Liver (tissue), 9 donors: ENCODE results near the gene DNAJA3. TPM values are rescaled to one million over a fixed set of nuclear protein-coding genes. Genes with fewer than 3 reads are reported as not detected.

Source experiments
- DNase-seq: peaks from one replicate; pipeline ENCODE4 v3.0.0-alpha.2; 2017; ENCODE audit warnings: low spot score
- H3K27ac ChIP-seq, 2 donors: one replicate each; pipeline ENCODE4 v1.7.0; 2013; ENCODE audit warnings: inconsistent platforms in 2 of 2, low read length in 2 of 2, control low read depth in 1 of 2, low read depth in 1 of 2, mild to moderate bottlenecking in 1 of 2
- H3K27me3 ChIP-seq, 4 donors: one replicate each; pipeline versions ENCODE4 v1.6.1 to v1.7.0; 2013; ENCODE audit warnings: low read length in 3 of 4, inconsistent platforms in 1 of 4, mild to moderate bottlenecking in 1 of 4, moderate library complexity in 1 of 4; ENCODE audit not compliant: control insufficient read depth in 4 of 4, insufficient read depth in 4 of 4
- H3K36me3 ChIP-seq, 4 donors: one replicate each; pipeline versions ENCODE4 v1.6.1 to v1.7.0; 2013; ENCODE audit warnings: low read length in 3 of 4, mild to moderate bottlenecking in 3 of 4, low read depth in 1 of 4, moderate library complexity in 1 of 4; ENCODE audit not compliant: control insufficient read depth in 4 of 4, insufficient read depth in 3 of 4
- H3K4me1 ChIP-seq, 4 donors: one replicate each; pipeline versions ENCODE4 v1.6.1 to v1.7.0; 2013; ENCODE audit warnings: low read length in 3 of 4, mild to moderate bottlenecking in 3 of 4, moderate library complexity in 1 of 4; ENCODE audit not compliant: control insufficient read depth in 4 of 4, insufficient read depth in 4 of 4
- H3K4me3 ChIP-seq, 3 donors: one replicate each; pipeline versions ENCODE4 v1.6.1 to v1.7.0; 2013; ENCODE audit warnings: low read length in 3 of 3, control low read depth in 1 of 3, low read depth in 1 of 3, mild to moderate bottlenecking in 1 of 3
- H3K9ac ChIP-seq, 2 donors: one replicate each; pipeline ENCODE4 v1.7.0; 2013; ENCODE audit warnings: low read length in 2 of 2, mild to moderate bottlenecking in 2 of 2, moderate library complexity in 2 of 2, control low read depth in 1 of 2, low read depth in 1 of 2
- H3K9me3 ChIP-seq, 4 donors: one replicate each; pipeline versions ENCODE4 v1.6.1 to v1.7.0; 2013; ENCODE audit warnings: low read length in 3 of 4; ENCODE audit not compliant: control insufficient read depth in 4 of 4
- FOXA2 ChIP-seq: IDR thresholded peaks from 2 replicates; pipeline ENCODE4 v1.6.1; 2016; ENCODE audit warnings: antibody characterized with exemption
- GABPA ChIP-seq, 2 donors: IDR thresholded peaks in 1 of 2; conservative IDR thresholded peaks in 1 of 2; 2 replicates each; pipeline ENCODE4 v1.6.1; 2016; ENCODE audit warnings: antibody characterized with exemption in 2 of 2, mild to moderate bottlenecking in 1 of 2, moderate library complexity in 1 of 2
- HNF4G ChIP-seq: IDR thresholded peaks from 2 replicates; pipeline ENCODE4 v1.6.1; 2016; ENCODE audit warnings: antibody characterized with exemption
- MAX ChIP-seq: IDR thresholded peaks from 2 replicates; pipeline ENCODE4 v1.6.1; 2016; ENCODE audit warnings: antibody characterized with exemption
- NR2F2 ChIP-seq: IDR thresholded peaks from 2 replicates; pipeline ENCODE4 v1.6.1; 2016; ENCODE audit warnings: antibody characterized with exemption
- RAD21 ChIP-seq, 2 donors: IDR thresholded peaks; 2 replicates each; pipeline ENCODE4 v1.6.1; 2016; ENCODE audit warnings: antibody characterized with exemption in 2 of 2, mild to moderate bottlenecking in 2 of 2
- REST ChIP-seq: IDR thresholded peaks from 2 replicates; pipeline ENCODE4 v1.6.1; 2016; ENCODE audit warnings: antibody characterized with exemption, mild to moderate bottlenecking
- RXRA ChIP-seq, 2 donors: IDR thresholded peaks; 2 replicates each; pipeline ENCODE4 v1.6.1; 2017 to 2018; ENCODE audit warnings: antibody characterized with exemption in 2 of 2, mild to moderate bottlenecking in 1 of 2
- SP1 ChIP-seq: IDR thresholded peaks from 2 replicates; pipeline ENCODE4 v1.6.1; 2018; ENCODE audit warnings: antibody characterized with exemption, mild to moderate bottlenecking
- TAF1 ChIP-seq: conservative IDR thresholded peaks from 2 replicates; pipeline ENCODE4 v1.6.1; 2016; ENCODE audit warnings: antibody characterized with exemption, mild to moderate bottlenecking
- YY1 ChIP-seq: IDR thresholded peaks from 2 replicates; pipeline ENCODE4 v1.6.1; 2016; ENCODE audit warnings: antibody characterized with exemption, mild to moderate bottlenecking
- ZBTB33 ChIP-seq: IDR thresholded peaks from 2 replicates; pipeline ENCODE4 v1.6.1; 2016; ENCODE audit warnings: antibody characterized with exemption
- WGBS: extraction: QIAGEN DNeasy Blood & Tissue Kit; methylation state at CpG from one replicate; pipeline ENCODE4 v1.1.7; 2013; 5-methylcytosine and 5-hydroxymethylcytosine counted together
- polyA plus RNA-seq, 2 donors: library from polyadenylated mRNA; stranded (reverse) in 1 of 2; unstranded in 1 of 2; fragments of 200-250 nt in 1 of 2; fragments of >200 nt in 1 of 2; fragmentation: Nextera tagmentation in 1 of 2; extraction: Ambion mirVana in 1 of 2; gene quantifications; one replicate each; pipeline versions ENCODE4 v1.2.1 to v1.2.3, GENCODE V29; 2013 to 2015
- total RNA-seq, 2 donors: library from RNA; depleted of rRNA; stranded (reverse); fragments of >200 nt; gene quantifications; one replicate each; pipeline ENCODE4 v1.2.3, GENCODE V29; 2014
- donor health status: healthy.
- donor health status: healthy.
- donor health status: healthy.
- donor health status: healthy.
- donor health status: healthy.

Gene DNAJA3
- total and polyA plus RNA-seq, 4 donors: 39.6 to 86.3 (median 65.6) TPM

- Histone ChIP-seq H3K4me3 (no peak overlapping the region), H3K9ac (no peak overlapping the region), H3K9me3 (no peaks in the 10 kb centered on the region), H3K4me1 (no peaks in the 10 kb centered on the region), H3K27ac (no peak overlapping the region), H3K27me3 (no peaks in the 10 kb centered on the region), H3K36me3 (peaks cover 0 to 8% (median 2%) of the 10 kb centered on the region in 4 donors)
- 79% methylated on average over 9 of the region's 9 CpGs for WGBS
- TF ChIP-seq RAD21 (IDR thresholded peaks at IDR 0.05): no peak
- DNase-seq: no peak
Measured at GRCh38 chr16:4395055-4395726, 30.5 kb upstream of the DNAJA3 start.

GRCh38 chr16:4399001-4399730 is 26.5 kb upstream of the DNAJA3 start:
- Histone ChIP-seq H3K27ac (no peak overlapping the region), H3K9me3 (no peaks in the 10 kb centered on the region), H3K4me1 (peaks cover 0 to 6% (median 0%) of the 10 kb centered on the region in 4 donors), H3K9ac (no peak overlapping the region), H3K36me3 (peaks cover 0 to 11% (median 0%) of the 10 kb centered on the region in 4 donors), H3K27me3 (no peaks in the 10 kb centered on the region), H3K4me3 (no peak overlapping the region)
- DNase-seq: no peak
- TF ChIP-seq RXRA (IDR thresholded peaks at IDR 0.05) (no peak), ZBTB33 (no peak), SP1 (no peak), YY1 (no peak), FOXA2 (no peak), MAX (no peak), HNF4G (no peak), GABPA (IDR thresholded peaks at IDR 0.05 in 1 of 2, conservative IDR thresholded peaks at IDR 0.05 in 1 of 2) (no peak), RAD21 (IDR thresholded peaks at IDR 0.05) (no peak), REST (no peak), TAF1 (no peak), NR2F2 (no peak)
- WGBS: 92% methylated on average over 9 of the region's 9 CpGs
